Measurements from ENCODE around the gene S100A11.

DNA sequence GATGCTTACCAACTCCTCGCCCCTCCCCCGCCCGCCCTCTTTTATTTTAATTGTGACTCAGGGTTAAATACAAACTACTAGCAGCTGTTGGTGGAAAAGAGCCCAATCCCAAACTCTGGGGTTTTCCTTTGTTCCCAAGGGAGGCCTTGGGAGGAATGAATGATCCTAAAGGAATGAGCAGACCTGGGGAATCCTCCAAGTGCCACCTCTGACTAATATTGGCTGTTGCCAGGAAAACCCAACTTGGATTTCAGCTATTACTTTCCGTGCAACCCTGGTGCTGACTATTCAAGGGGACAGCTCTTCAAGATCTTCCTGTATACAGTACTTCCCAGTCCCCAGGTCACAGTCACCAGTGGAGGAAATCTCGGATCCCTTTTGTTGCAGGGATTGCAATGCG is 41.8 kb downstream of the S100A11 start:
- TF ChIP-seq, protein P1, sequence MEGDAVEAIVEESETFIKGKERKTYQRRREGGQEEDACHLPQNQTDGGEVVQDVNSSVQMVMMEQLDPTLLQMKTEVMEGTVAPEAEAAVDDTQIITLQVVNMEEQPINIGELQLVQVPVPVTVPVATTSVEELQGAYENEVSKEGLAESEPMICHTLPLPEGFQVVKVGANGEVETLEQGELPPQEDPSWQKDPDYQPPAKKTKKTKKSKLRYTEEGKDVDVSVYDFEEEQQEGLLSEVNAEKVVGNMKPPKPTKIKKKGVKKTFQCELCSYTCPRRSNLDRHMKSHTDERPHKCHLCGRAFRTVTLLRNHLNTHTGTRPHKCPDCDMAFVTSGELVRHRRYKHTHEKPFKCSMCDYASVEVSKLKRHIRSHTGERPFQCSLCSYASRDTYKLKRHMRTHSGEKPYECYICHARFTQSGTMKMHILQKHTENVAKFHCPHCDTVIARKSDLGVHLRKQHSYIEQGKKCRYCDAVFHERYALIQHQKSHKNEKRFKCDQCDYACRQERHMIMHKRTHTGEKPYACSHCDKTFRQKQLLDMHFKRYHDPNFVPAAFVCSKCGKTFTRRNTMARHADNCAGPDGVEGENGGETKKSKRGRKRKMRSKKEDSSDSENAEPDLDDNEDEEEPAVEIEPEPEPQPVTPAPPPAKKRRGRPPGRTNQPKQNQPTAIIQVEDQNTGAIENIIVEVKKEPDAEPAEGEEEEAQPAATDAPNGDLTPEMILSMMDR (IDR thresholded peaks at IDR 0.05): no peak
- TF ChIP-seq EP300 (IDR thresholded peaks at IDR 0.05): no peak
- TF ChIP-seq POLR2A (IDR thresholded peaks at IDR 0.05): no peak

Measured in ovary (tissue), 3 donors.